Astrocyte (in vitro differentiated cells and primary cell): ENCODE data around the gene C3orf20.

Experiments
- CTCF ChIP-seq: IDR thresholded peaks from 2 replicates; pipeline ENCODE4 v1.5.1; 2011; ENCODE audit warnings: low read depth, mild to moderate bottlenecking, inconsistent platforms, low read length, moderate library complexity; ENCODE audit not compliant: insufficient read depth
- EZH2 ChIP-seq: IDR thresholded peaks from 2 replicates; pipeline ENCODE4 v1.6.1; 2012; ENCODE audit warnings: mild to moderate bottlenecking, low read length, inconsistent platforms; ENCODE audit not compliant: insufficient read depth

DNA sequence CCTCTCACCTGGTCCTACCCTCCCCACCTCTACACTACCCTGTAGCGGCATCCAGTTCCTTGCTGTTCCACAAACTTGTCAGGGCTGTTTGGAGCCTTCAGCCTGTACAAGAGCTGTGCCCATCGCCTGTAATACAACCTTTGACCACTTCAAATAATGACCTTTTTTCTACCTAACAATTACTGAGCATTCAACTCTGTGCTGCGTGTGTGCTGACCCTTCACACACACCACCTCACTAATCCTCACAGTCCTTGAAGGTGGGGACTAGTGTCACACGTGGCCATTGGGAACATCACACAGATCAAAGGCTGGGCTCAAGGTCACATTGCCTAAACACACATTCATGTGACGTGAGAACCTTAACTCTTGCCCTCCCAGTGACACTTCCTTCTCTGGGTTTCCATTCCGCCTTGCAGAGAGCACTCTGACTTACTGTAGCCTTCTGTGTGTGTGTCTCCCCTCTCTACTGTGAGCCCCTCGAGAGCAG, 3.1 kb downstream of the C3orf20 start:
- TF ChIP-seq CTCF (no peak), EZH2 (no peak)
